Suppressor macrophage treated with lipopolysaccharide for 1 hour (primary cell): ENCODE data around the gene APOBEC3A.
"Not testable (repeated sequence)": the region's sequence is repeated elsewhere in the genome, so short reads cannot be mapped to it uniquely, and the experiment has no call there.

ENCODE experiments used
- DNase-seq, 3 donors: peaks; one replicate each; pipeline ENCODE4 v3.0.0-alpha.2; 2020 to 2022

The APOBEC3A gene

DNA sequence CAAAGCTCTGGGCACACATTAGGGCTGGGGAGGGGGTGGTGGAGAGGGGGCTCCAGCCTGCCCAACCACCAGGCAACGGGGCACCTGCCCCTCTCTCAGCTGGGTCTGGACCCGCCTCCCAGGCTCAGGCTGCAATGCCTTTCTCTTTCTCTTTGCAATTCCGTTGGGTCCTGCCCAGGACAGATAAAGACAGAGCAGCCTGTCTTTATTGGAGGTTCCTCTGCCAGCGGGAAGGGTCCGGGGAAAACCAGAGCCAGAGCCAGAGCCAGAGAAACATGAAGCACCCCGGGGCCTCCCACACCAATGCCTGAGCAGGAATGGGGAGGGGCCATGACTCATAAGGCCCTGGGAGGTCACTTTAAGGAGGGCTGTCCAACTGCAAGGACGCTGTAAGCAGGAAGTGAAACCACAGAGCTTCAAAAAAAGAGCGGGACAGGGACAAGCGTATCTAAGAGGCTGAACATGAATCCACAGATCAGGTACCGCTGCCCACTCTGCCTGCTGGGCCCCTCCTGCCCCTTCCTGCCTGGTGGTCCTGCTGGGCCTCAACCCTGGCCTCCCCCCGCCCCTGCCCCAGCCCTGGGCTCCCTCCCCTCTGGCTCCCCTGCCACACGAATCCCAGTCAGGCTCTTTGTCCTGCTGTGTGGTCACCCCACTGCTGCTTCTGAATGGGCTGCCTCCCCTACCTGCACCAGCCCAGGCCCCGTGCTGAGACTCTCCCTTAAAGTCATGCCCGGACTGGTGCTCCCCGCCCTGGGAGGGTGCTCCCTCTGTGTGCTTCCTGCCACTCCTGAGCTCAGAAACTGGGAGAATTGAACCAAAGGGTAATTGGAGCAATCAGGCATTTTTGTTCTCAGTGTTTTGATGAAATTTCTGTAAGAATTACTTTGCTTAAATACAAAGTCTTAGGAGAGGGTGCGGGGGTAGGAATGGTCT lies 24.9 kb downstream of the APOBEC3A start, which contains the start of gene APOBEC3B:
TSS of gene APOBEC3B (plus strand) at position 356 of the 936 bp plus-strand sequence. CDS start at position 463, 107 bp downstream.
- peak; percentile 98 to 99 (median 99) for DNase-seq

DNA sequence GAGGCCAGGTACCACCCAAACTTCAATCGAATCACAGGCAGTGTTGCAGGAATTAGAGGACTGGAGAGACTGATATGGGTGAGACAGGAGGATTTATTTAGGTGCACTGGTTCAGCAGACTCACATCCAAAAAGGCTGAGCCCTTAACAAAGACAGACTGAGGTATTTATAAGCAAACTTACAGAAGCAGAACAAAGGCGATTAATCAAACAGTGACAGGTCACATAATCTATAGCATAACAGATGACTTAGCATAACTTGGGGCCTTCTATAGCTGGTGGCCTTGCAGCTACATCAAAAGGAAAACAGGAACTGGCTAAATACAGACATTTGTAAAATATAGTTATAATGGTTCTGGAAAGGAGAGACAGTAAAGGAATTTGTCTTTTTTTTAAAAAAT lies 26.8 kb downstream of the APOBEC3A start:
- DNase-seq, result no peak

DNA sequence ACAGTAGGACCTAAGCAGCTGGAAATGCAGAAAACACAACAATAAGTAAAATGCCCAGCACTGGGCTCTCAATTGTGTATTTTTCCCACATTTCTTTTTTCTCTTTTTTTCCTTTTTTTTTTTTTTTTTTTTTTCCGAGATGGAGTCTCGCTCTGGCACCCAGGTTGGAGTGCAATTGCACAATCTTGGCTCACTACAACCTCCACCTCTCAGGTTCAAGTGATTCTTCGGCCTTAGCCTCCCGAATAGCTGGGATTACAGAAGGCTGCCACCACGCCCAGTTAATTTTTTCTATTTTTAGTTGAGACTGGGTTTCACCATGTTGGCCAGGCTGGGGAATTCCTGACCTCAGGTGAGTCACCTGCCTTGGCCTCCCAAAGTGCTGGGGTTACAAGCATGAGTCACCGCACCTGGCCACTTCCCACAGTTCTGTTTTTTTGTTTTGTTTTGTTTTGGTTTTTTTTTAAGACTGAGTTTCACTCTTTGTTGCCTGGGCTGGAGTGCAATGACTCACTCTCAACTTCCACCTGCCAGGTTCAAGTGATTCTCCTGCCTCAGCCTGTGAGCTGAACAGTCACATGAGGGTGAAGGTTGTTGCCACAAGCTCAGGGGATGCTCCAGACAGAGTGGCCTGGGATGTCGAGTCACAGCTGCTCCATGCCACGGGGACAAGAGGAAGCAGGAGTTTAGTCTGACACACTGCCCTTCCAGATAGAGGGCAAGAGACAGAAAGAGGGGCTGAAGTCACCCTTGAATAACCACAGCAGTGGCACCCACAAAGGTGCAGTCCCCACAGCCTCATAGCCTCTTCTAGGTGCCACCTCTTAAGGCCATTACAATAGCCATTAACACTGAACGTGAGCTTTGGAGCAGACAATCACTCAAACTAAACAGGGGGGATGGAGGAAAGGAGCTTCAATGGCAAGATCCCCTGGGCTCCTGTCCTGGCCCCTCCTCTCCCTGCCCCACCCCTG lies 27.7 kb downstream of the APOBEC3A start:
- peak in 2 of 3 donors; percentile 36 to 48 for DNase-seq

DNA sequence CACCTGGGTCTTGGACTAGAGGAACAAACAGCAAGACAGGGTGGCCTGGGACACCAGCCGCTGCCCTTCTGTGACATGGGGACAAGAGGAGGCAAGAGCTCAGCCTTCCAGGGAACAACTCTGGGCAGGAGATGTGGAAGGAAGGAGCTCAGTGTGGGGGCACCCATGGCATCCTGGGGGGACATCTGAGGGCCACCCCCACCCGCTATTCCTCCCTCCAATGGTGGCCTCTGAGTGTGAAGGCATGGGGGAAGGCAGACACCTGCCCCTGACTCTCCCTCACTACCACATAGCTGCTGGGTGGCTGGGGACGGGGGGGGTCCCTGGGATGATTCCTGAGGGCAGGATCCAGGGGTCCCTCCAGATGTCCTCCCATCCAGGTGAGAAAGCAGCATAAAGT lies 29.2 kb downstream of the APOBEC3A start:
- DNase-seq, result no peak

GRCh38 chr22:38987171-38987895 lies 29.9 kb downstream of the APOBEC3A start:
- DNase-seq, result no peak

- no peak for DNase-seq
These were observed 32.1 kb downstream of the APOBEC3A start for GRCh38 chr22:38989466-38989865.

- DNase-seq, result peak in 1 of 3 donors; percentile 41
These were observed 35.5 kb downstream of the APOBEC3A start for GRCh38 chr22:38992871-38993371.

- DNase-seq, result peak in 2 of 3 donors; percentile 30 to 44
These were observed 38.7 kb downstream of the APOBEC3A start for GRCh38 chr22:38996105-38996504.

DNA sequence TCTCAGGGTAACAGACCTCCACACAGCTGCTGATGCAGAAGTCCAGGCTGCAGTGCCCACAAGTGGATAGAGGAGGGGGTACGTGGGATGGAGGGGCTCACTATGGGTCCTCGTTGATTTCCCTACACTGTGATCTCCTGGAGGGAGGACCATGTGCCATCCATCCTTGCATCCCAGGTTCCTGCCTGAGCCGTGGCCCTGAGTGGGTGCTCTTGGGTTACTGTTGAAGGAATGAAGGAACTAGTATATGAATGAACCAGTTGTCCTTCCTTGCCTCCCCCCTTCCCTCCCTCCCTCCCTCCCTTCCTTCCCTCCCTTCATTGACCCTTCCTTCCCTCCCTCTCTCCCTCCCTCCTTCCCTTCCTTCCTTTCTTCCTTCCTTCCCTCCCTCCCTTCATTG lies 40.1 kb downstream of the APOBEC3A start:
- DNase-seq, result no peak

GRCh38 chr22:39003165-39003638 lies 45.8 kb downstream of the APOBEC3A start:
- DNase-seq, result peak; percentile 90 to 93 (median 91)

DNA sequence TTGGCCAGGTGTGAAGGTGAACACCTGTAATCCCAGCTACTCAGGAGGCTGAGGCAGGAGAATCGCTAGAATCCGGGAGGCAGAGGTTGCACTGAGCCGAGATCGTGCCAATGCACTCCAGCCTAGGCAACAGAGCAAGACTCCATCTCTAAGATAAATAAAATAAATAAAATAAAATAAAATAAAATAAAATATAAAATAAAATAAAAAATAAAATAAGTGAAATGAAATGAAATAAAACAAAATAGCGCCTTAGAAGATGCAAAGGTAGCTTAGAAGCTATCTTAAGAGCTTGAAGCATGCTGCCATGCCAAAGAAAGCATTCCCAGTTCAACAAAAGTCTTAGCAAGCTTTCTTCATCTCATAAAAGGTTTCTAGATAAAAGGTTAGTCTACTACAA lies 49.8 kb downstream of the APOBEC3A start:
- no peak for DNase-seq

GRCh38 chr22:39008271-39008850 lies 51.0 kb downstream of the APOBEC3A start:
- DNase-seq, result not testable (repeated sequence)

GRCh38 chr22:39010946-39011345 lies 53.5 kb downstream of the APOBEC3A start:
- DNase-seq, result no peak
